ENCODE results near the gene UBL4A.

GRCh38 chrX:154482786-154483185, 3.6 kb downstream of the UBL4A start:
- TF ChIP-seq, protein P1, sequence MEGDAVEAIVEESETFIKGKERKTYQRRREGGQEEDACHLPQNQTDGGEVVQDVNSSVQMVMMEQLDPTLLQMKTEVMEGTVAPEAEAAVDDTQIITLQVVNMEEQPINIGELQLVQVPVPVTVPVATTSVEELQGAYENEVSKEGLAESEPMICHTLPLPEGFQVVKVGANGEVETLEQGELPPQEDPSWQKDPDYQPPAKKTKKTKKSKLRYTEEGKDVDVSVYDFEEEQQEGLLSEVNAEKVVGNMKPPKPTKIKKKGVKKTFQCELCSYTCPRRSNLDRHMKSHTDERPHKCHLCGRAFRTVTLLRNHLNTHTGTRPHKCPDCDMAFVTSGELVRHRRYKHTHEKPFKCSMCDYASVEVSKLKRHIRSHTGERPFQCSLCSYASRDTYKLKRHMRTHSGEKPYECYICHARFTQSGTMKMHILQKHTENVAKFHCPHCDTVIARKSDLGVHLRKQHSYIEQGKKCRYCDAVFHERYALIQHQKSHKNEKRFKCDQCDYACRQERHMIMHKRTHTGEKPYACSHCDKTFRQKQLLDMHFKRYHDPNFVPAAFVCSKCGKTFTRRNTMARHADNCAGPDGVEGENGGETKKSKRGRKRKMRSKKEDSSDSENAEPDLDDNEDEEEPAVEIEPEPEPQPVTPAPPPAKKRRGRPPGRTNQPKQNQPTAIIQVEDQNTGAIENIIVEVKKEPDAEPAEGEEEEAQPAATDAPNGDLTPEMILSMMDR (IDR thresholded peaks at IDR 0.05; ENCODE audit: borderline replicate concordance, extremely low read depth, low read length, poor library complexity, severe bottlenecking): no peak
- no peak for TF ChIP-seq EZH2 (IDR thresholded peaks at IDR 0.05; ENCODE audit: borderline replicate concordance, low read depth, low read length, severe bottlenecking)
